Measurements from ENCODE around the gene PI4KA. TPM values are rescaled to one million over a fixed set of nuclear protein-coding genes. Genes with fewer than 3 reads are reported as not detected.

The PI4KA gene
- total and polyA plus RNA-seq, 2 of the 13 experiments (the other 11 are each of a cell fraction or from before 2014, with no cell fraction given) = 27.4 to 56.4 TPM

- TF ChIP-seq, protein P1, sequence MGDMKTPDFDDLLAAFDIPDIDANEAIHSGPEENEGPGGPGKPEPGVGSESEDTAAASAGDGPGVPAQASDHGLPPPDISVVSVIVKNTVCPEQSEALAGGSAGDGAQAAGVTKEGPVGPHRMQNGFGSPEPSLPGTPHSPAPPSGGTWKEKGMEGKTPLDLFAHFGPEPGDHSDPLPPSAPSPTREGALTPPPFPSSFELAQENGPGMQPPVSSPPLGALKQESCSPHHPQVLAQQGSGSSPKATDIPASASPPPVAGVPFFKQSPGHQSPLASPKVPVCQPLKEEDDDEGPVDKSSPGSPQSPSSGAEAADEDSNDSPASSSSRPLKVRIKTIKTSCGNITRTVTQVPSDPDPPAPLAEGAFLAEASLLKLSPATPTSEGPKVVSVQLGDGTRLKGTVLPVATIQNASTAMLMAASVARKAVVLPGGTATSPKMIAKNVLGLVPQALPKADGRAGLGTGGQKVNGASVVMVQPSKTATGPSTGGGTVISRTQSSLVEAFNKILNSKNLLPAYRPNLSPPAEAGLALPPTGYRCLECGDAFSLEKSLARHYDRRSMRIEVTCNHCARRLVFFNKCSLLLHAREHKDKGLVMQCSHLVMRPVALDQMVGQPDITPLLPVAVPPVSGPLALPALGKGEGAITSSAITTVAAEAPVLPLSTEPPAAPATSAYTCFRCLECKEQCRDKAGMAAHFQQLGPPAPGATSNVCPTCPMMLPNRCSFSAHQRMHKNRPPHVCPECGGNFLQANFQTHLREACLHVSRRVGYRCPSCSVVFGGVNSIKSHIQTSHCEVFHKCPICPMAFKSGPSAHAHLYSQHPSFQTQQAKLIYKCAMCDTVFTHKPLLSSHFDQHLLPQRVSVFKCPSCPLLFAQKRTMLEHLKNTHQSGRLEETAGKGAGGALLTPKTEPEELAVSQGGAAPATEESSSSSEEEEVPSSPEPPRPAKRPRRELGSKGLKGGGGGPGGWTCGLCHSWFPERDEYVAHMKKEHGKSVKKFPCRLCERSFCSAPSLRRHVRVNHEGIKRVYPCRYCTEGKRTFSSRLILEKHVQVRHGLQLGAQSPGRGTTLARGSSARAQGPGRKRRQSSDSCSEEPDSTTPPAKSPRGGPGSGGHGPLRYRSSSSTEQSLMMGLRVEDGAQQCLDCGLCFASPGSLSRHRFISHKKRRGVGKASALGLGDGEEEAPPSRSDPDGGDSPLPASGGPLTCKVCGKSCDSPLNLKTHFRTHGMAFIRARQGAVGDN (CRISPR knock-in tag; IDR thresholded peaks at IDR 0.05) = peak; percentile 15; the same call in 1 of the 2 replicates
- TF ChIP-seq ZNF572 (CRISPR knock-in tag; IDR thresholded peaks at IDR 0.05) = no peak
- peak; percentile 61 to 94; a peak in 3 of 4 replicates for TF ChIP-seq EP300 (IDR thresholded peaks at IDR 0.05; ENCODE audit: low read depth in 2 of 2, low read length in 2 of 2)
- TF ChIP-seq EP300 (CRISPR knock-in tag; IDR thresholded peaks at IDR 0.05; ENCODE audit: borderline replicate concordance) = peak; percentile 96
- TF ChIP-seq SATB2 (CRISPR knock-in tag; IDR thresholded peaks at IDR 0.05) = no peak
- TF ChIP-seq ZNF616 (CRISPR knock-in tag; IDR thresholded peaks at IDR 0.05; ENCODE audit: low read depth) = no peak
- TF ChIP-seq ZFP62 (CRISPR knock-in tag; IDR thresholded peaks at IDR 0.05) = no peak
- no peak for TF ChIP-seq ZNF660 (CRISPR knock-in tag; IDR thresholded peaks at IDR 0.05; ENCODE audit: borderline replicate concordance, low read depth)
- no peak for TF ChIP-seq ETV6 (CRISPR knock-in tag; conservative IDR thresholded peaks at IDR 0.05)
- TF ChIP-seq, protein P2, sequence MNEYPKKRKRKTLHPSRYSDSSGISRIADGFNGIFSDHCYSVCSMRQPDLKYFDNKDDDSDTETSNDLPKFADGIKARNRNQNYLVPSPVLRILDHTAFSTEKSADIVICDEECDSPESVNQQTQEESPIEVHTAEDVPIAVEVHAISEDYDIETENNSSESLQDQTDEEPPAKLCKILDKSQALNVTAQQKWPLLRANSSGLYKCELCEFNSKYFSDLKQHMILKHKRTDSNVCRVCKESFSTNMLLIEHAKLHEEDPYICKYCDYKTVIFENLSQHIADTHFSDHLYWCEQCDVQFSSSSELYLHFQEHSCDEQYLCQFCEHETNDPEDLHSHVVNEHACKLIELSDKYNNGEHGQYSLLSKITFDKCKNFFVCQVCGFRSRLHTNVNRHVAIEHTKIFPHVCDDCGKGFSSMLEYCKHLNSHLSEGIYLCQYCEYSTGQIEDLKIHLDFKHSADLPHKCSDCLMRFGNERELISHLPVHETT (CRISPR knock-in tag; conservative IDR thresholded peaks at IDR 0.05) = 0 out of 2 replicates have a peak, but pooled peaks have one; percentile 51
- no peak; the same call in 1 of the 2 replicates for TF ChIP-seq MBD4 (IDR thresholded peaks at IDR 0.05; ENCODE audit: borderline replicate concordance, low read length)
- peak; percentile 77; the same call in 1 of the 2 replicates for TF ChIP-seq SIX4 (CRISPR knock-in tag; IDR thresholded peaks at IDR 0.05)
- 0 out of 2 replicates have a peak, but pooled peaks have one; percentile 37 for TF ChIP-seq ZNF124 (CRISPR knock-in tag; IDR thresholded peaks at IDR 0.05)
- TF ChIP-seq NCOA5 (CRISPR knock-in tag; IDR thresholded peaks at IDR 0.05) = no peak
- peak; percentile 73 for TF ChIP-seq THAP11 (CRISPR knock-in tag; IDR thresholded peaks at IDR 0.05)
- no peak for TF ChIP-seq RNF219 (CRISPR knock-in tag; IDR thresholded peaks at IDR 0.05)
- peak; percentile 73; the same call in 1 of the 2 replicates for TF ChIP-seq KAT8 (CRISPR knock-in tag; IDR thresholded peaks at IDR 0.05)
- peak; percentile 87 for TF ChIP-seq TEAD3 (CRISPR knock-in tag; optimal IDR thresholded peaks at IDR 0.05; ENCODE audit: borderline replicate concordance)
- no peak for TF ChIP-seq ZBTB1 (CRISPR knock-in tag; IDR thresholded peaks at IDR 0.05; ENCODE audit: borderline replicate concordance)
- TF ChIP-seq ZNF282 (IDR thresholded peaks at IDR 0.05; ENCODE audit: partially characterized antibody) = no peak
- TF ChIP-seq SMAD3 (CRISPR knock-in tag; IDR thresholded peaks at IDR 0.05) = peak; percentile 93
- no peak for TF ChIP-seq MTF2 (CRISPR knock-in tag; IDR thresholded peaks at IDR 0.05; ENCODE audit: borderline replicate concordance)
These were observed 81.0 kb downstream of the PI4KA start (continued) for GRCh38 chr22:20777420-20778177.

Data from HepG2 (cell line).